Measurements from ENCODE around the gene FARSA.
"Not testable (repeated sequence)": the region's sequence is repeated elsewhere in the genome, so short reads cannot be mapped to it uniquely, and the experiment has no call there.

DNA sequence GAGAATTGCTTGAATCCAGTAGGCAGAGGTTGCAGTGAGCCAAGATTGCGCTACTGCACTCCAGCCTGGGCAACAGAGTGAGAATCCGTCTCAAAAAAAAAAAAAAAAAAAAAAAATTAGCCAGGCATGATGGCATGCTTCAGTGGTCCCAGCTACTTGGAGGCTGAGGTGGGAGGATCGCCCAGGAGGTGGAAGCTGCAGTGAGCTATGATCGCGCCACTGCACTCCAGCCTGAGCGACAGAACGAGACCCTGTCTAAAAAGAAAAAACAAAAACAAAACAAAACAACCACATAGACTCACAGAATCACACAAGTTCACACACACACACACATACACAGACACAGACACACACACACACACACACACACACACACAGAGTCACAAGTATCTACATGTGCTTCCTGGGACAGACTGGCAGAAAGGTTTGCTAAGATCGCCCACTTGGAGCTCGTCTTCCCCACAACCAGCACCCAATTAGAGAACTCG lies 43.2 kb downstream of the FARSA start:
- TF ChIP-seq EP300 (IDR thresholded peaks at IDR 0.05); POLR2A (IDR thresholded peaks at IDR 0.05; ENCODE audit: low read depth); CTCF (IDR thresholded peaks at IDR 0.05); POLR2AphosphoS5 (IDR thresholded peaks at IDR 0.05): not testable (repeated sequence)
